Nephron (organoid): ENCODE results near the gene DNAH14.

ENCODE experiments used
- H3K27ac Mint-ChIP-seq, 3 experiments: 2 replicates each; pipeline ENCODE4 v1.8.0; 2020; ENCODE audit warnings: mixed read lengths in 3 of 3, mild to moderate bottlenecking in 2 of 3, moderate library complexity in 1 of 3
- H3K27me3 Mint-ChIP-seq: 2 replicates; pipeline ENCODE4 v1.8.0; 2021; ENCODE audit warnings: low read depth, mild to moderate bottlenecking, moderate library complexity, mixed read lengths
- H3K36me3 Mint-ChIP-seq: 2 replicates; pipeline ENCODE4 v1.8.0; 2020; ENCODE audit warnings: low read depth, mixed read lengths
- H3K4me1 Mint-ChIP-seq: 2 replicates; pipeline ENCODE4 v1.8.0; 2020; ENCODE audit warnings: mixed read lengths
- H3K4me3 Mint-ChIP-seq, 3 experiments: 2 replicates each; pipeline ENCODE4 v1.8.0; 2020; ENCODE audit warnings: mild to moderate bottlenecking in 3 of 3, mixed read lengths in 3 of 3, moderate library complexity in 2 of 3
- H3K9me3 Mint-ChIP-seq: 2 replicates; pipeline ENCODE4 v1.8.0; 2020; ENCODE audit warnings: mixed read lengths
- TF ChIP-seq, protein P1 (sequence below), 3 experiments: fragments of 200-600 bp; sonication (generic); IDR thresholded peaks; one replicate each; pipeline ENCODE4 v1.5.0; 2021; ENCODE audit warnings: antibody characterized with exemption in 3 of 3; ENCODE audit not compliant: unreplicated experiment in 3 of 3

Gene DNAH14

DNA sequence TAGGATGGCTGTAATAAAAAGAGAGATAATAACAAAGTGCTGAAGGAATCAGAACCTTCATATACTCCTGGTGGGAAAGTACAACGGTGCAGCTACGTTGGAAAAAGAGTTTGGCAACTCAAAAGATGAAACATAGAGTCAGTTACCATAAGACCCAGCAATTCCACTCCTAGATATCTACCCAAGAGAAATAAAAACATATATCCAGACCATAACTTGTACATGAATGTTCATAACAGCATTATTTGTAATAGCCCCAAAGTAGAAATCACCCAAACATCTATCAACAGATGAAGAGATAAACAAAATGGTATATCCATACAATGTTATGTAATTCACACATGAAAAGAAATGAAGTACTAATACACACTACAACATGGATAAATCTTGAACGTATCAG lies 30.5 kb upstream of the DNAH14 start:
- Mint-ChIP-seq H3K36me3 (peaks cover 4% of the 10 kb centered on the region), H3K4me3 (no peak overlapping the region), H3K27ac (no peak overlapping the region), H3K27me3 (peaks cover 5% of the 10 kb centered on the region), H3K4me1 (peaks cover 12% of the 10 kb centered on the region), H3K9me3 (peaks cover 6% of the 10 kb centered on the region)
- TF ChIP-seq, protein P1, sequence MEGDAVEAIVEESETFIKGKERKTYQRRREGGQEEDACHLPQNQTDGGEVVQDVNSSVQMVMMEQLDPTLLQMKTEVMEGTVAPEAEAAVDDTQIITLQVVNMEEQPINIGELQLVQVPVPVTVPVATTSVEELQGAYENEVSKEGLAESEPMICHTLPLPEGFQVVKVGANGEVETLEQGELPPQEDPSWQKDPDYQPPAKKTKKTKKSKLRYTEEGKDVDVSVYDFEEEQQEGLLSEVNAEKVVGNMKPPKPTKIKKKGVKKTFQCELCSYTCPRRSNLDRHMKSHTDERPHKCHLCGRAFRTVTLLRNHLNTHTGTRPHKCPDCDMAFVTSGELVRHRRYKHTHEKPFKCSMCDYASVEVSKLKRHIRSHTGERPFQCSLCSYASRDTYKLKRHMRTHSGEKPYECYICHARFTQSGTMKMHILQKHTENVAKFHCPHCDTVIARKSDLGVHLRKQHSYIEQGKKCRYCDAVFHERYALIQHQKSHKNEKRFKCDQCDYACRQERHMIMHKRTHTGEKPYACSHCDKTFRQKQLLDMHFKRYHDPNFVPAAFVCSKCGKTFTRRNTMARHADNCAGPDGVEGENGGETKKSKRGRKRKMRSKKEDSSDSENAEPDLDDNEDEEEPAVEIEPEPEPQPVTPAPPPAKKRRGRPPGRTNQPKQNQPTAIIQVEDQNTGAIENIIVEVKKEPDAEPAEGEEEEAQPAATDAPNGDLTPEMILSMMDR (IDR thresholded peaks at IDR 0.05; ENCODE audit: unreplicated experiment in 3 of 3), result no peak

DNA sequence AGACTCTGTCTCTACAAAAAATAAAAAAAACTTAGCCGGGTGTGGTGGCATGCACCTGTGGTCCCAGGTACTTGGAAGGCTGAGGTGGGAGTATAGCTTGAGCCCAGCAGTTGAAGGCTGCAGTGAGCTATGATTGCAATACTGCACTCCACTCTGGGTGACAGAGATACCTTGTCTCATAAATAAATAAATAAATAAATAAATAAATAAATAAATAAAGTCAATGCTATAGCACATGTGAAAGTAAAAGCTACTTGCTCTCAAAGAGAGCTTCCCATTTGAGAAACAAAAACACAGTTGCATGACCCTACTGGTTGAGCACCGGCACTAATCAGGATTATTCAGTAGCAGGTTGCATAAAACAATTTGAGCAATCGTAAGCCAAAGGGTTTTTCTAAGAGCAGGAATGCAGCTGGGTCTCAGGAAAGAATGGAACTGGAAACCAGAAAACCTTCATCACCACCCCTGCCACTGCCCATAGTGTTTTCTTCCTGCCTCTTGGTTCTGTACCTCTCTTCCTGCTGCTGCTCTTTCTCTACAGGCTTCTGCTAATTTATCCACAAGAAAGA lies 29.3 kb upstream of the DNAH14 start:
- H3K4me3 Mint-ChIP-seq, result no peak overlapping the region
- H3K9me3 Mint-ChIP-seq, result peaks cover 6% of the 10 kb centered on the region
- H3K27ac Mint-ChIP-seq, result no peak overlapping the region
- peaks cover 5% of the 10 kb centered on the region for H3K27me3 Mint-ChIP-seq
- peaks cover 12% of the 10 kb centered on the region for H3K4me1 Mint-ChIP-seq
- peaks cover 4% of the 10 kb centered on the region for H3K36me3 Mint-ChIP-seq
- TF ChIP-seq, protein P1 (IDR thresholded peaks at IDR 0.05; ENCODE audit: unreplicated experiment in 3 of 3), result no peak

DNA sequence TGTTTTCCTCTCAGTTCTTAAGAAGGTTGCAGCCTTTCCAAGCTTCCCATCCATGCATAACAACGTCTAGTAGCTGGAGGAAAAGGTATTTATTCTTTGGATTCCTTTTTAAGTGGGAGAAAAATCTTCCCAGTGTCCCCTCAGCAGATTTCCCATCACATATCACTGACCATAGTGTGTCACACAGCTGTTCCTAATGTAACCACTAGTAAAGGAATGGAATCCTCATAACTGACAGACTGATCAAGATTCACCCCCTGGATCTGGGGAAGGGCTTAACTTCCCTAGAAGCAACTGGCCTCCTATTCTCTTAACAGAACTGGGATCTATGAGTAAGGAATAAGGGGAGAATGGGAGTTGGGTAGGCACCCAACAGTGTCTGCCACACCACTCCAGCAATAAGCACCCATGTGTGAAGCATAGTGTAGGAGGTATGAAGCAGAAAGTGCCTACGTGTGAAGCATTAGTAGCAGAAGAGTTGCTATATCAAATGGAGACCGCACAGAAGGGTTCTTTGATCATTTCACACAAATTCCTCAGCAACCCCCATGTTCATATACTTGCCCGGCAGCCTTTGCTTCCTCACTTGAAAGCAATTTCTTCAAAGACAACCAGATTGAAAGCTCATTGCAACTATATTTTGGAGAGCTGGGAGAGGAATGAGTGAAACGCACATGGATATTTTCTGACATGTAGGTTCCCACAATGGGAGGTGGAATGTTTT lies 28.2 kb upstream of the DNAH14 start:
- TF ChIP-seq, protein P1 (IDR thresholded peaks at IDR 0.05; ENCODE audit: unreplicated experiment in 3 of 3), result no peak
- Mint-ChIP-seq H3K4me1 (peaks cover 12% of the 10 kb centered on the region), H3K4me3 (no peak overlapping the region), H3K27ac (no peak overlapping the region), H3K36me3 (peaks cover 4% of the 10 kb centered on the region), H3K9me3 (peaks cover 6% of the 10 kb centered on the region), H3K27me3 (peaks cover 9% of the 10 kb centered on the region)

DNA sequence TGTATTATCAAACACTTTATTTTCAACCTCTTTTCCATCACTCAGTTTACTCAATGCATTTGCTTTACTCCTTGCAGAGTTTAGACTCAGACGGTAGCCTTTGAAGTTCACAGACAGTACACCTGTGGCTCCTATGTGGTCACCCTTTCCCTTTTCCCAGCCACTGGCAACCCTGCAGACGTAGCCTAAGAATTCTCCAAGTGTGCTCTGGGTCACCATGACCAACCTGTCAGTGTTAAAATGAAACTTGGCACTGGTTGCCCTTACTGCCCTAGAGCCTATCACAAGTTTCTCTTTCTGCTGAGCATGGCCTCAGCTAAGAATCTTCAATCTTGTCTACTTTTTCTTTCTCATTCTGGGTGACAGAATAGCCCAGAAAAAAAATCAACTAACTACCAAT lies 25.5 kb upstream of the DNAH14 start:
- H3K4me1 Mint-ChIP-seq, result peaks cover 12% of the 10 kb centered on the region
- TF ChIP-seq, protein P1 (IDR thresholded peaks at IDR 0.05; ENCODE audit: unreplicated experiment in 3 of 3), result no peak
- H3K27ac Mint-ChIP-seq, result no peak overlapping the region
- H3K27me3 Mint-ChIP-seq, result peaks cover 9% of the 10 kb centered on the region
- peaks cover 5% of the 10 kb centered on the region for H3K9me3 Mint-ChIP-seq
- no peaks in the 10 kb centered on the region for H3K36me3 Mint-ChIP-seq
- no peak overlapping the region for H3K4me3 Mint-ChIP-seq

DNA sequence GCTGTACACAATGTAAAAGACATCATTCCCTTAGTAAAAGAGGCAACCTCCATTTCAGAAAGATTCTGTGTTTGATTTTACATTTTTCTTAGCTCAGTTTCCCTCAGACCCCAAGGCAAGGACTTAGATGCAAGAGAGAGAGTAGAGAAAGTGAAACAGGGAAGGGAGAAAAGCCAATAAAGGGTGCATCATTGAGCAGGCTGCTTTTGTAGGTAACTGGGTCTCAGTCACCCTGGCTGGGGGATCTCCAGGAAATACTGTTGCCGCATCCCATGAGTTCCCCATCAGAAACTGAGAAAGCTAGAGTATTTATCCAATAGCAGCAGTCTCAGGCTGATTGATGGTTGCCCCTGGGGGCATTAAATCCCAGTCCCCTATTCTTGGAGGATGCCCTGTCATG lies 23.1 kb upstream of the DNAH14 start:
- H3K36me3 Mint-ChIP-seq, result peaks cover 6% of the 10 kb centered on the region
- TF ChIP-seq, protein P1 (IDR thresholded peaks at IDR 0.05; ENCODE audit: unreplicated experiment in 3 of 3), result no peak
- no peak overlapping the region for H3K27ac Mint-ChIP-seq
- H3K27me3 Mint-ChIP-seq, result peaks cover 5% of the 10 kb centered on the region
- peaks cover 1% of the 10 kb centered on the region for H3K4me1 Mint-ChIP-seq
- peaks cover 17% of the 10 kb centered on the region for H3K9me3 Mint-ChIP-seq
- no peak overlapping the region for H3K4me3 Mint-ChIP-seq

DNA sequence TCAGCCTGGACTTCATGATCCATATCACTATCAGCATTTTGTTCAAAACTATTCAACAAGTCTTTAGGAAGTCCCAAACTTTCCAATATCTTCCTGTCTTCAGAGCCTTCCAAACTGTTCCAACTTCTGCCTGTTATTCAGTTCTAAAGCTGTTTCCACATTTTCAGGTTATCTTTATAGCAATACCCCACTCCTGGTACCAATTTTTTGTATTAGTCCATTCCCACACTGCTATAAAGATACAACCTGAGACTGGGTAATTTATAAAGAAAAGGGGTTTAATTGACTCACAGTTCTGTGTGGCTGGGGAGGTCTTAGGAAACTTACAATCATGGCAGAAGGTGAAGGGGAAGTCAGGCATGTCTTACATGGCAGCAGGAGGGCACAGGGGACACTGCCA lies 18.3 kb upstream of the DNAH14 start:
- Mint-ChIP-seq H3K9me3 (peaks cover 38% of the 10 kb centered on the region), H3K27ac (no peak overlapping the region), H3K27me3 (no peaks in the 10 kb centered on the region), H3K4me3 (no peak overlapping the region), H3K36me3 (peaks cover 13% of the 10 kb centered on the region), H3K4me1 (no peaks in the 10 kb centered on the region)
- TF ChIP-seq, protein P1 (IDR thresholded peaks at IDR 0.05; ENCODE audit: unreplicated experiment in 3 of 3), result no peak
